GM19328 (cell line): ENCODE data around the gene GALNT10.

Source experiments
- ATAC-seq: cut with Tn5 transposase; IDR thresholded peaks from one replicate; pipeline ENCODE4 v1.9.1; 2021; ENCODE audit warnings: mild to moderate bottlenecking, moderate library complexity; ENCODE audit not compliant: unreplicated experiment

GALNT10 gene

DNA sequence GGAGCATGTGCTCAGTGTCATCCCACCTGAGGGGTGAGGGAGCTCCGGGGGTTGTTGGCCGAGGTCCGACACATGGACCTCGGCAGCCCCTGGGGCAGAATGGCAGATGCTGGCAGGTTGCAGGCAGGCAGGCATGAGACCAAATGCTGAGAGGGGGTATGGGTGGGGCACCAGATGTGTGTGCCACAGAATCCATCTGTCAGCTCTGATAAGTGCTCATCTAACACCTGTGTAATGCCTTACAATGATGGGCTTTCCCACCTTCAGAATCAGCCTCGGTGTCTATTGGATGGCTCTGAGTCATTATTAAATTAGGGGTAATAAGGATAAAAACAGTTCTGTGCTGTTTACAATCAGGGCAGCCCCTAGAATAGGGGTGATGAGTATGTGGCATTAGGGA lies 182.1 kb downstream of the GALNT10 start:
- ATAC-seq = no peak

DNA sequence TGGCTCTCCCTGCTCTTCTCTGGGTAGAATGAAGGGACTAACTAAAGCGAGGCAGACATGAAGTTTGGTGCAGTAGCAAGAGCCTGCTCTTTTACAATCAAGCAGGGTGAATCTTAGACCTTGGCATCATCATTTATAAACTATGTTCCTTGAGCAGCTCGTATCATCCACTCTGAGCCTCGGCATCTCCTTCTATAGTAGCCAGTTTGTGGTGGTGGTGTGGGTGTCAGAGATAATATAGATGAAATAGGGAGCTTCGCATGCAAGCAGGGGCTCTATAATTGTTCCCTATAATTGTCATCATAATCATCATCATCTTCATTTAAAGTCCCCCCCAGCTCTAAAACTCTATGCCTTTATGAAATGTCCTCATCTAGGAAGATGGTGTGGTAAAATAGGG lies 182.8 kb downstream of the GALNT10 start:
- ATAC-seq = no peak

DNA sequence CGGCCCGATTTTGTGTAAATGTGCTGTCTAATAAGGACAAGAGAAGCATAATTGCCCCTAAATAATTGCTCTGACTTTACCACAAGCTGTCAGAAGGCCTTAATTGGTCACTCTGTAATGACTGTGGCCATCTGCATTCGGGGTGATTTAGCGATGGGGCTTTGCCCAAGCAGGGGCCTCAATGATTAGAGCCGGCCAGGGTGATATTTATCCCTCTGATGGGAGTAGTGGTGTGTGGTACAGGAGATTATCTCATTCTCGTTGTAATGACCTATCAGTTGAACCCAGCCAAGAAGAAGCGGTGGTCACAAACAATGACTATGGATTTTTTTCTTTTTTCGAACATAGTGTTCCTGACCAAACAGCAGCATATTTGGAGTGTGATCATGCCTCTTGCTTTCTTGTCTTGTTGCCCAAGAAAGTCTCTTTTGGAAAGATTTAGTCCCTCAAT lies 183.2 kb downstream of the GALNT10 start:
- no peak for ATAC-seq

DNA sequence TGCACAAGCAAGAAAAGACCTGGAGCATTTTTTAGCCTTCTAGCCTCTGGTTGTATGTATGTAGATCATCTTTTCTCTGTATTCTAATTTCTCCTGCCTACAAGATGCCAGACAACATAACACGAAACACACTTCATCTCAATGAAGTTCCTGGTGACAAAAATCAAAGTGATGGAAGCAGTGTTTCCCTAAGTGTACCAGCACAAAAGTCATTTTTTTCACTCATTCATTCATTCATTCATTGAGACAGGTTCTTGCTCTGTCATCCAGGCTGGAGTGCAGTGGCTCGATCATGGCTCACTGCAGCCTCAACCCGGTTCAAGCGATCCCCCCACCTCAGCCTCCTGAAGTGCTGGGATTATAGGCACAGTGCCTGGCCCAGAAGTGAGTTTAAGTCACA lies 183.7 kb downstream of the GALNT10 start:
- ATAC-seq = no peak

DNA sequence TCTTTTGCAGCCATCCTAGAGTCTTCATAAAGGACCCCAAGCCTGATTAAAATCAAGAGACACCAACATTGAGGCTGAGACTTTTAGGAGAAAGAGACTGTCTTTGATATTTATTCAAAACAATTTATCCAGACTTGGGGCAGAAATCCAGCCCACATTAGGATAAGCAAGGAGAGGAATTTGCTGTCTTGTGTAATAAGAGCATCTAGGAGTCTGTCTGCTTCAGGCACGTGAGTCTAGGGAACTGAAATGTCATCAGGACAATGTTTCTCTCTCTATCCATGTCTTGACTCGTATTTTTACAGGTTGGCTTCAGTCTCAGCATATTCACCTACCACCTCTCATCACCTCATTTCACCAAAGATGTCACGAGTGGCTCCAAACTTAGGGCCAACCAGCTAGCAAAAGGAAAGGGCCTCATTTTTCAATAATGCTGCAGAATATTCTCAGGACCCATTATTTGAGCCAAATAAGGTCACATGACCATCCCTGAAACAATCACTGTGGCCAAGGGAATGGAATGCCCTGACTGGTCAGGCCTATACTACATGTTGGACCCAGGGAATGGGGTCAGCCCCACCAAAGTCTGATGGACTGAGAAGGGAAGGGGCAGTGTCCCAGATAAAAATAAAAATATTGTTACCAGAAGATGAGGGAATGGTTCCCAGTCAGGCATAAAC lies 184.9 kb downstream of the GALNT10 start:
- ATAC-seq = no peak

DNA sequence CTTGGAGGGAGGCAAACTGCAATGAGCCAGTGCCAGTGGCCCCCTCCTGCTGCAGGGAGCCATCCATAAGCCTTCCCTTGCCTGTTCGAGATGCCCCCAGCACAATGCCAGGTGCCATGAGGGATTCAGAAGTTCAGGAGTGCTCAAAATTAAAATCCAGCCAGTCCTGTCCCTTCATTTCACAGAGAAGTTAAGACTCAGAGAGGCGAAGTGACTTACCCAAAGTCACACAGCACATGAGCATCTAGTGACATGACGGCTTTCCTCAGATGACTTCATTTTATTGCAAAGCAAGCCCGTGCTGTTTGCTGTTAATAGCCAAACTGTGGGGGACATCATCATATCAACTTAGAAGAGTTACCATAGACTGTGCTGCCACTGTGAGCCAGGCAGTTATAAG lies 185.9 kb downstream of the GALNT10 start:
- no peak for ATAC-seq

DNA sequence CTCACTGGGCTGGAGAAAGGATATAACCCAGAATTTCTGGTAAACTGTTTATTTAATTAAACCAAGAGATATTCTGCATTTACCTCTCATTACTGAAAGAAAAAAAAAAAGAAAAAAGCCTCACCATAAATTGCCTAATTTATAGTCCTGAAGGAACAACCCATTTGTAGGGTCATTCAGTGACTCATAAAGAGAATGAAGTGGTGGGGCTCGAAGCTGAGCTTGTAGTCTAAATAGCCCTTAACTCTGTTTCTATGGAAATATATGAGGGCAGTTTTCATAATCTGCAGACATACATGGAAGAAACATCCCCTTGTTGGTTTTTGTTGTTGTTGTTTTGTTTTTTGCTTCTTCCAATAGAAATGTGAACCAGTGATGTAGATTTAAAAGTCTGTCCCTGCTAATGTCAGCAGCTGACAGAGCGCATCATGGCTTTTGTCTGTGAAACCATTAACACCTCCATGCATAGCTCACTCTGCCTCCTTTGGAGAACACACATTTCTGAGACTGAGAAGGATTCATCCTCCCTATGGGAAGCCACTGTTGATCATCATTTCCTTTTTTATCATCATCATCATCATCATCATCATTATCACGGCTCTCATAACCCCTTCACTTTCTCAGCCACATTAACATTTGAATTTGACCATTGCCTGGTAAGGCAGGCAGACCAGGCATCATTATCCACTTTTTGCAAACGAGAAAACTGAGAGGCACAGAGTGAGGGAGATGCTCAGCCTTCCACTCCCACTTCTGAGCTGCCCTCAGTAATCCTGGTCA lies 187.4 kb downstream of the GALNT10 start:
- ATAC-seq = no peak

DNA sequence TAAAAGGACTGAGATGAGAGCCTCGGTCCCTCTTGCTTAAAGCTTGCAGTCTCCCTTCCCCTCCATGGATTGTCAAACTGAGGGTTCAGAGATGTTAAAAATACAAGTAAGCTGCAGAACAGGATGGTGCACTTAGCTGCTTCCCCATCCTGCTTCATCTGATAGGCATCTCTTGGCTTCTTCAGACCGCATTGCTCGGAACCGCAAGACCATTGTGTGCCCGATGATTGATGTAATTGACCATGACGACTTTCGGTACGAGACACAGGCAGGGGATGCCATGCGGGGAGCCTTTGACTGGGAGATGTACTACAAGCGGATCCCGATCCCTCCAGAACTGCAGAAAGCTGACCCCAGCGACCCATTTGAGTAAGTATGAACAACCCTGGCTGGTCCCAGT lies 189.7 kb downstream of the GALNT10 start:
- no peak for ATAC-seq

DNA sequence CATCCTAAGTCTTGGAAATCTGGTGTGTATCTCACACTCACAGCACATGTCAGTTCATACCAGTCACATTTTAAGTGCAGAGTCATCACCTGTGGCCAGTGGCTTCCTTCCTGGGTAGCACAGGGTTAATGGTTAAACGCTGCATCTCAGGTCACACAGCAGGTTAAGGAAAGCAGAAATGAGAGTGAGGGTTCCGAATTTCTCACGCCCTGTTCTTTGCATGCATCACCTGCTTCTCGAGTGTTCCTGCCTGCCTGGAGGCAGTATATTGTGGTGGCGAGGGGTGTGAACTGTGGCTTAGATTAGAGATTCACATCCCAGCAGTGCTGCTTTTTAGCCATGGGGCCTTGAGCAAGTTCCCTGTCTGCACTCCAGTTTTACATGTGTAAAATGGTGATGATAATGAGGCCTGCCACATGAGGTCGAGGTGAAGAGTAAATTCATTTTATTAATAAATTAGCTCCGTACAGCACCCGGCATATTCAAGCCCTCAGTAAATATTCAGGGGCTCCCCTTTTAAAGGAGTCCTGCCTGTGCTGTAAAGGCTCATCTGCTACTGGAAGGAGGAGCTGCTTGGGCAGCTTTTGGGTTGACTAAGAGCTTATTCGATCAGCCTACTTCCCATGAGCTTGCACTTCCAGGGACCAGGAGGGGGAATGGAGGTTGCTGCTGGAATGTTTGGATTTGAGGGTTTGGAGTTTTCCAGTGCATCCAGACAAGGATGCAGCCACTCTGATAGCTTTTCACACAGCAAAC lies 194.1 kb downstream of the GALNT10 start:
- peak; percentile 98 for ATAC-seq

DNA sequence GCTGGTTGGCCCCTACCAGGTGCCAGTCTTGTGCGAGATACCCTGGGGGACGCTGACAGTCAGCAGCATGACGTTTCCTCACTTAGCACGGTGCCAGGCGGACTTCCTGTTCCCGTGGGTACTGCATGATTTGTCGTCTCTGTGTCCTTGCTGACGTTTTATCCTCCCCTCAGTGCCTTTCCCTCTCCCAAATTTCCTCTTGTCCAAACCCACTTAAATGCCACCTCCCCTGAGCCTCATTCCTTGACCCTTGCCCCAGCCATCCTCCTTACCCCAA lies 194.6 kb downstream of the GALNT10 start:
- ATAC-seq = no peak

DNA sequence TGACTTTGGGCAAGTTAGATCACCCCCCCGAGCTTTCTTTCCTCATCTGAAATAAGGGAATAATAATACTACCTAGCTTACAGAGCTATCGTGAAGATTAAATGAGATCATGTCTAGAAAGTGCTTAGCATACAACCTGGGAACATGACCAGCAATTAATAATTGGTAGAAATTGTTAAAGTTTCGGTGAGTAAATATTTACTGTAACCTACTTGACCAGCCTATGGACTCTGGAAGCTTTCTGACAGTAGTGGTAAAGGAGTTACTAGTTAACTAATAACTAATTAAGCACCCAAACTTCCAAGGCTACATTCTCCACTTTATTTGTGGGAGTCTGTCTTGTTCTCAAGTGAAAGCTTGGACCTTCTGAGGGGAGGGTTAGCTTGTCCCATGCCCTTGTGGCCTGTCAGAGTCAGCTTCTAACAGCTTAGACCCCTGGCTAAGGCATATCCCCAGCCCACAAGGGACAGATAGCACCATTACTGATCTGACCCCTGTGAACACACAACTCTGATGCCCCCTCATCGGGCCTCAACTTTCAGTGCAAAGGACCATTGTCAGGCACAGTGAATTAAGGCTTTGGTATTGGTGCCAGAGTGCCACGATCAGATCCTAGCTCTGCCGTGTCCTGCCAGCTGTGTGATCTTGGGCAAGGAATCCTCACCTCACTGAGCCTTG lies 196.6 kb downstream of the GALNT10 start:
- no peak for ATAC-seq

DNA sequence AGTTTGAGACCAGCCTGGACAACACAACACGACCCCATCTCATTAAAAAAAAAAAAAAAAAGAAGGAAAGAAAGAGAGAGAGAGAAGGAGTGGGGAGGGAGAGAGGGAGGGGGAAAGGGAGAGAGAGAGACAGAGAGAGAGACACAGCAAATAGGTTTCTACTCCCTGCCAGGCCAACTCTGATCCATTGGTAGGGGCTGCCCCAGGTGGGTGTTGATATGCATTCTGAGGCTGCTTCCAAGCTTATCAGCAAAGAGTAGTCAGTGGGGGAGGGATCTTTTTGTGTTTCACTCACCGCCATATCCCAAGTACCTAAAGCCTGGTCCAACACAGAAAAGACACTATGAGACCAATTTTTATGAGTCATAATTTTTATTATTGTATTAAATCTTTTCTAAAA lies 198.3 kb downstream of the GALNT10 start:
- no peak for ATAC-seq

DNA sequence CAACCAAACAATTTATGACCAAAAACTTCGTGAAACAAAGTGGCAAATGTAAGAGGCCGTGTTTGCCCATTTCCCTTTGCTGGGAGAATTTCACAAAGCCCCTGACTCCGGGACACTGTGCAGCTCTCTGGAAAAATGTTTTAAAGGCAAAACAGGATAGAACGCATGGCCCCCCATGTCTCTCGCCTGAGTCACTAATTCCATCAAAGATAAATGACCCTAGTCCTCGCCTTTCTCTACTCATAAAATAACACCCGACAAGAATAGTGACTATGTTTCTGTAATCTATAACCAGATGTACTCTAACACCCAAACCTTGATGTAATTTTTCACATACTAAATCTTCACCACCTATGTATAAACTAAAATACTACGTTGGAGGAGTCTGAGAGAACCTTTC lies 199.6 kb downstream of the GALNT10 start:
- ATAC-seq = no peak

DNA sequence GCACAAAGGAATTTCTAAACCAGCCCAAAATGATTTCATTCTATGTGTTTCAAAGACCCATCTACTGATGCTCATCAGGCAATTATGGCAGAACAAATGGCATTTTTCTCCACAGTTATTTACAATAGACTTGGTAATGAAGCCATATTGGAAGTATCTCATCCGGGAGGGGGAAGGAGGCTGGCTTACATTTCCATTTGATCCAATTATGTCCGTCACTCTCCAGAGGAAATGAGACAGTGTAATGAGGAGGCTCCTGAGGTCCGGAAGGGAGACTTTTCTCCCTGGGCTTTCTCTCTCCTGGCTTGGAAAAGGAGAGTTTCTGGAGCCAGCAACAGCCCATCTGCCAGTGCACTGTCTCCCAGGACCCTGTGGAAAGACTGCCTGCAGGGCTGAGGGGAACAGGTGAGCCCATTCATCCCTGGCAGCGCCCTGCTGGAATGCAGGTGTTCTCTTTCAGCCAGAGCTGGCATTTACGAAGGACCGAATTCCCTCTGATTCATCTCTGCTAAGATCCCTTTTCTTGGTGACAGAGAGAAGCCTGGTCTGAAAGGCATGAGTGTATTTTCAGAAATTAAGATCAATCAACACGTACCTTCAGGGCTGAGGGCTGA lies 200.3 kb downstream of the GALNT10 start:
- ATAC-seq = no peak

DNA sequence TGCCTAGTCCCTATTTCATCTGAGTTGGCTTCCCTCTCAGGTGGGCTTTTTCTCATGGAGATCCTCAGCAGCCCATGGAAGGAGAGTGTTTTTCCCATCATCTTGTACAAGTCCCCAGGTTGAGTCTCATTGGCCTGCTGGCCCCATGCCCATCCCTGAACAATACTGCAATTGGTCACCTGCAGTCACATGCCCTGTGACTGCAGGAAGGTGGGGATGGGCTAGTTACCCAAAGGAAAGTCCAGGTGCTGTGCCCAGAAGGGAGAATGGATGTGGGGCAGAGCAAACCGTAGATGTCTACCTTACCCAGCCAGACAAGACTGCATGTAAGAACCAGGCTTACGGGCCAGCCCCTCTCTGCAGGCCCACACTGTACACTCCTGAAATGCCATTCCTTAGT lies 201.3 kb downstream of the GALNT10 start:
- no peak for ATAC-seq

DNA sequence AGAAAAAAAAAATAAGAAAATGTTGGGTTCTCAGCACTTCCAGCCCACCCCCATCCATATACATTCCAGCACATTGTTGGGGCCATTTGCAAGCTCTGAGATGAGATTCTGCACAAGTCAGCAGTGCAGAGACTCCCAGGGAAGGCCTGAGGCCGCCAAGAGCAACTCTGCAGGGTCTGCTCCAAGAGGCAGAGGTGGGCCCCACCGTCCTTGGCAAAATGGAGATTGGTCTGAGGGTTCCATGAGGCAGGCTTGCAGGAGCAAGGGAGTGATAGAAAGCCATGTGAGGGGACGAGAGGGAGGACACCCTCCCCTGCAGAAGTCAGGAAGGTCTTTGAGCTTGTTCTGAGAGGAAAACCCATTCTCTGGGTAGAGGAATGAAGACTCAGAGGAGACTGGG lies 203.3 kb downstream of the GALNT10 start:
- ATAC-seq = no peak

DNA sequence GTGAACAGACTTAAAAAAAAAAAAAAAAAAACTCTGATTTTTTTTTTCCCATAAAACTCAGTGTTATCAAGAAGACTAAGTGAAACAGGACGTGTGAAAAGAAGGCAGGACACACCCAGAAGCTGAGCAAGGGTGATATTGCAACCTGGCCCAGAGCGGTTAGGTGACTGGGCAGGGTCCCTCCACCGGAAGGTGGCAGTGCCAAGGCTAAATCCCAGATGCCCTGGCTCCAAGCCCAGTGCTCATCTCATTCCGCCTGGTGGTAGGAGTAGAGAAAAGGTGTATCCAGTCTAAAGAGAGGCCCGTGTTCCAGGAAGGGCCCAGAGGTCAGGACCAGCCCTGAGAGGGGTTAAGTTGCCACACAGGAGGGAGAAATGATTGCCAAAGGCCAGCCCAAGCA lies 203.8 kb downstream of the GALNT10 start:
- no peak for ATAC-seq

DNA sequence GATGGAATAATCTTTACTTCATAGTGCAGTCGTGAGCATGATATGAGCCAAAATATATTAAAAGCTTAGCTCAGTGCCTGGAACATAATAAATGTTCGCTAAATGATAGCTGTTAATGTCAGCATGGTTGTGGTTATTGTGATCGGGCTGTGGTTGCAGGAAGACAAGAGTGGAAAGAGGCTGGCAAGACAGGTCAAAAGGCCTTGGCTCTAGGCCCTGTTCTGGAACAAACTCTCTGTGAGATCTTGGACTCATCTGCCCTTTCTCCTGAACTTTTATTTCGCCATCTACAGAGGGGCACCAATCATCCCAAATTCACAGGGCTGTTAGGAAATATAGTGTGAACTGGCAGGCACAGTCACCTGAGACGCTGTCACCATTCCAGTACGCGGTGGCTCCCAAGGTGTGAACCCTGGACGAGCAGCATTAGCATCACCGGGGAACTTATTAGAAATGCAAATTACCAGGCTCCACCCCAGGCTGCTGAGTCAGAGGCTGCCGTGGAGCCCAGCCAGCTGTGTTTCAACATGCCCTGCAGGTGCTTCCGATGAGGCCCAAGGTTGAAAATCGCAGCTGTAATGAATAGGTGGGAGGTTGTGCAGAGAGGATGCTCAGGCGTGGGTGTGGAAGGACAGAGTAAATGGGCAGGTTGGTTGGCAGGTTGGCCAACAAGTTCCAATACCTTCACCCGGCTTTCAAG lies 205.0 kb downstream of the GALNT10 start:
- ATAC-seq = peak; percentile 81

DNA sequence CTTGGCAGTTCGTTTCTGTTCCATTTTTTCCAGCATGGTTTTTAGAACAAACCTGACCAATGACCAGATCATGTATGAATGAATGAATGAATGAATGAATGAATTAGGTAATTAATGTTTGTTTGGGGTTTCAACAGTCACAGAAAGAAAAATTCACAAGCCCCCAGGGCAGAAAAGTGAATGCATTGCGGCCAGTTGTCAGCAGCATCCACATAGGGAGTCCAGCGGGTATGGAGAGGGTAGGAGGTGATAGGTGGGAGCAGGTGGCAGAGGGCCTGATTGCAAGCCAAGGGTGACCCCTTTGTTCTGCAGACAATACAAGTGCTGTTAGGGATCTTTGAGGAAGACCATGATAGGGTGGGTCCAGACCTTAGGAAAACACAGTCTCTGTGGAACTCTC lies 205.6 kb downstream of the GALNT10 start:
- no peak for ATAC-seq

DNA sequence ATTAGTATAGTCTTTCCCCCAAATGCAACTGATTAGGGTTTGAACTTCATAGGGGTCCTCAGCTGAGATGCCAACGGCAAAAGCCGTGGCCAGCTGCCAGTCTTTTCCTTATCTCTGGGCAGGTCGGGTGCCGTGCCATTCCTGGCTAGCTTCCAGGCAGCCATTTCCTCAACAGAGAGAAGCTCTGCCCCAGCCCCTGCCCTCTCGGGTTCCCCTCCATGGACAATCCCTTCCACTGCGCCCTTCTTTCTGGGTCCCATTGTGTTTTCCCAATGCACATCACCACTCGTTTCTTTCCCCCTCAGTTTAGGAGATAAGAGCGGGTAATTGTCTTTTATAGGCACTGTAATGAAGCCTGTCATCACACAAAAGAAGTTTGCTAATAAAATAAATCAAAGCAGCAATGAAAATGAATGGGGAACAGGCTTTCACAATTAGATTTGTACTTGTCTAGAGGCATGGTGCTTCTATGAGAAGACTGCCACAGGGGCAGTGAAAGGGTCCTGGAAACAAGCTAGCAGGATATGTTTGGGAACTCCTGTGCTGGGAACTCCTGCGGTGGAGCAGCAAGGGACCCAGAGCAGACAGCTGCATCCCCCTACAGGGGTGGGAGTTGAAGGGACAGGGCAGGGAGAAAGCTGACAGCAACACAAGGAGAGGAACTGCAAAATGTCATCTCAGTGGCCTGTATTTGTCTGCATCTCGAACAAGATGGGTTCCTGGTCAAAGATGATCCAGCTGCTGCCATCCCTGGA lies 207.3 kb downstream of the GALNT10 start:
- no peak for ATAC-seq
